Nephron (organoid): Measurements from ENCODE around the gene POR.

Experiments used
- H3K27ac Mint-ChIP-seq, 3 experiments: 2 replicates each; pipeline ENCODE4 v1.8.0; 2020; ENCODE audit warnings: mixed read lengths in 3 of 3, mild to moderate bottlenecking in 2 of 3, moderate library complexity in 1 of 3
- H3K27me3 Mint-ChIP-seq: 2 replicates; pipeline ENCODE4 v1.8.0; 2021; ENCODE audit warnings: low read depth, mild to moderate bottlenecking, moderate library complexity, mixed read lengths
- H3K36me3 Mint-ChIP-seq: 2 replicates; pipeline ENCODE4 v1.8.0; 2020; ENCODE audit warnings: low read depth, mixed read lengths
- H3K4me1 Mint-ChIP-seq: 2 replicates; pipeline ENCODE4 v1.8.0; 2020; ENCODE audit warnings: mixed read lengths
- H3K4me3 Mint-ChIP-seq, 3 experiments: 2 replicates each; pipeline ENCODE4 v1.8.0; 2020; ENCODE audit warnings: mild to moderate bottlenecking in 3 of 3, mixed read lengths in 3 of 3, moderate library complexity in 2 of 3
- H3K9me3 Mint-ChIP-seq: 2 replicates; pipeline ENCODE4 v1.8.0; 2020; ENCODE audit warnings: mixed read lengths
- TF ChIP-seq, protein P1 (sequence below), 3 experiments: fragments of 200-600 bp; sonication (generic); IDR thresholded peaks; one replicate each; pipeline ENCODE4 v1.5.0; 2021; ENCODE audit warnings: antibody characterized with exemption in 3 of 3; ENCODE audit not compliant: unreplicated experiment in 3 of 3

The POR gene

DNA sequence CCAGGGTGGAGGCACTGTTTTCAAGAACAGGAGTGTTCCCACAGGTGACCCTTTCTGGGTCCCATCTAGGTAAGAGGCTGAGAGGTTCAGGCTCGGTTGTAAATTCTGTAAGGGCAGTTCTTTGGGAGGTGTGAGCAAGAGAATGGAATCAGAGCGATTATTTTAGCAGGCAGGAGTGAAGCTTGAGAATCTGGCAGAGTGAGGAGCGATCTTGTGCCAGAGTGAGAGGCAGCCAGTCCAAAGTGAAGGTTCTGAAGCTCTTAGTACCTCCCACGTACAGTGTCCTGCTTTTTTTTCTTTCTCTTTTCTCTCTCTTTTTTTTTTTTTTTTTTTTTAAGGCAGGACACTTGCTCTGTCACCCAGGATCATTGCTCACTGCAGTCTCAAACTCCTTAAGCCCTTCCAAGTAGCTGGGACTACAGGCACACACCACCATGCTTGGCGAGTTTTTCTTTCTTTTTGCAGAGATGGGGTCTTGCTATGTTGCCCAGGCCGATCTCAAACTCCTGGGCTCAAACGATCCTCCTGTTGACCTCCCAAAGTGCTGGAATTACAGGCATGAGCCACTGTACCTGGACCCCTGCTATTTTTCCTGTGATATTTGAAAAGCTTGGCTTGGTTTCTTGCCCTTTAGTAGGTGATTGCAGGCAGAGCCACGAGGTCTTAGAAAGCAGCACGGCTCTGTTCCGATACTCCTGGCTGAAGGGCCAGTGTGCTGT is 10.9 kb downstream of the POR start:
- H3K27ac Mint-ChIP-seq, result peak overlapping the region; percentile 17 to 83 (median 42)
- TF ChIP-seq, protein P1, sequence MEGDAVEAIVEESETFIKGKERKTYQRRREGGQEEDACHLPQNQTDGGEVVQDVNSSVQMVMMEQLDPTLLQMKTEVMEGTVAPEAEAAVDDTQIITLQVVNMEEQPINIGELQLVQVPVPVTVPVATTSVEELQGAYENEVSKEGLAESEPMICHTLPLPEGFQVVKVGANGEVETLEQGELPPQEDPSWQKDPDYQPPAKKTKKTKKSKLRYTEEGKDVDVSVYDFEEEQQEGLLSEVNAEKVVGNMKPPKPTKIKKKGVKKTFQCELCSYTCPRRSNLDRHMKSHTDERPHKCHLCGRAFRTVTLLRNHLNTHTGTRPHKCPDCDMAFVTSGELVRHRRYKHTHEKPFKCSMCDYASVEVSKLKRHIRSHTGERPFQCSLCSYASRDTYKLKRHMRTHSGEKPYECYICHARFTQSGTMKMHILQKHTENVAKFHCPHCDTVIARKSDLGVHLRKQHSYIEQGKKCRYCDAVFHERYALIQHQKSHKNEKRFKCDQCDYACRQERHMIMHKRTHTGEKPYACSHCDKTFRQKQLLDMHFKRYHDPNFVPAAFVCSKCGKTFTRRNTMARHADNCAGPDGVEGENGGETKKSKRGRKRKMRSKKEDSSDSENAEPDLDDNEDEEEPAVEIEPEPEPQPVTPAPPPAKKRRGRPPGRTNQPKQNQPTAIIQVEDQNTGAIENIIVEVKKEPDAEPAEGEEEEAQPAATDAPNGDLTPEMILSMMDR (IDR thresholded peaks at IDR 0.05; ENCODE audit: unreplicated experiment in 3 of 3), result no peak
- no peaks in the 10 kb centered on the region for H3K27me3 Mint-ChIP-seq
- H3K9me3 Mint-ChIP-seq, result peaks cover under 1% of the 10 kb centered on the region
- H3K36me3 Mint-ChIP-seq, result peaks cover 19% of the 10 kb centered on the region
- peaks cover 23% of the 10 kb centered on the region for H3K4me1 Mint-ChIP-seq
- no peak overlapping the region for H3K4me3 Mint-ChIP-seq

- no peak overlapping the region for H3K27ac Mint-ChIP-seq
- TF ChIP-seq, protein P1 (IDR thresholded peaks at IDR 0.05; ENCODE audit: unreplicated experiment in 3 of 3), result no peak
- peaks cover 6% of the 10 kb centered on the region for H3K9me3 Mint-ChIP-seq
- peaks cover 12% of the 10 kb centered on the region for H3K4me1 Mint-ChIP-seq
- H3K36me3 Mint-ChIP-seq, result peaks cover 30% of the 10 kb centered on the region
- no peak overlapping the region for H3K4me3 Mint-ChIP-seq
- H3K27me3 Mint-ChIP-seq, result no peaks in the 10 kb centered on the region
Observed at GRCh38 chr7:75928568-75928914, 13.6 kb downstream of the POR start.

DNA sequence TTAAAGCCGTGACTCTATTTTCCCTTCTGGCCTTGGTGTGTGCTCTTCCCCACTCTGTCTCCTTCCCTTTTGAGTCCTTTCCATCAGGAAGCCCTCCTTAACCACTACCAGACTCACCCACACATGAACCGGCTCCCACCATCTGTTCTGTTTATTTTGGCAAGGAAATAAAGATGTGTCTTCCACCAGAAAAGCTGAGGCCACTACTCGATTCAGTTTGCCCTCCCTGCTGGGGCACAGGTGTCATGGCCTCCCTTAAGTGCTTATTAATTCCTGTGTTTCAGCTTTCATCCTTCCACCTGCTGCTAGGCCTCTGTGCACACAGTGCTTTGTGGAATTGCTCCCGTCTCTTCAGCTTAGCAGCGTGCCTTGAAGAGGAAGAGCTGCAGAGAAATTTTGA is 16.7 kb downstream of the POR start:
- H3K27ac Mint-ChIP-seq, result peak overlapping the region; percentile 18 to 87 (median 59)
- H3K4me3 Mint-ChIP-seq, result peak overlapping the region in 1 of 3 experiments; percentile 13
- H3K36me3 Mint-ChIP-seq, result peaks cover 32% of the 10 kb centered on the region
- peaks cover 6% of the 10 kb centered on the region for H3K9me3 Mint-ChIP-seq
- TF ChIP-seq, protein P1 (IDR thresholded peaks at IDR 0.05; ENCODE audit: unreplicated experiment in 3 of 3), result no peak
- H3K27me3 Mint-ChIP-seq, result no peaks in the 10 kb centered on the region
- peaks cover 16% of the 10 kb centered on the region for H3K4me1 Mint-ChIP-seq

- TF ChIP-seq, protein P1 (IDR thresholded peaks at IDR 0.05; ENCODE audit: unreplicated experiment in 3 of 3), result no peak
- H3K9me3 Mint-ChIP-seq, result no peaks in the 10 kb centered on the region
- no peaks in the 10 kb centered on the region for H3K27me3 Mint-ChIP-seq
- H3K4me1 Mint-ChIP-seq, result peaks cover 23% of the 10 kb centered on the region
- H3K27ac Mint-ChIP-seq, result peak overlapping the region in 2 of 3 experiments; percentile 5 to 60
- H3K4me3 Mint-ChIP-seq, result no peak overlapping the region
- H3K36me3 Mint-ChIP-seq, result peaks cover 16% of the 10 kb centered on the region
Observed at GRCh38 chr7:75937958-75938786, 23.2 kb downstream of the POR start.

DNA sequence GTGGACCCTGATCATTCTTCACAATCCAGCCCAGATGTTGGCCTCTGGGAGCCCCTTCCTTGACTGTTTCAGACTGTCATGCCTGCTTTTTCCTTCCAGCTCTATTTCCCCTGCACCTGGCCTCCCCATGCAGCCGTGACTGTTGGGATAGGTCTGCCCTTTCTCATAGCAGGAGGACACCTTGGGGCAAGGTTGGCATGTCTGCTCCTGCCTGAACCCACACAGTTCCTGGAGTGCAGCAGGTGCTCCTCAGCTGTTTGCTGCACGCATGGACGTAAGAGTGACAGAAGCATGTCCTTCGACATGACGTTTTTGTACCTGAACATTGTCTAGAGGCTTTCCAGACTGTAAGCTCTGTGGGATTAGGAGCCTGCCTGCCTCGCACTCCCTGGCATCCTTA is 24.0 kb downstream of the POR start:
- Mint-ChIP-seq H3K36me3 (peaks cover 18% of the 10 kb centered on the region), H3K4me1 (peaks cover 20% of the 10 kb centered on the region), H3K9me3 (no peaks in the 10 kb centered on the region), H3K27me3 (no peaks in the 10 kb centered on the region), H3K4me3 (no peak overlapping the region), H3K27ac (no peak overlapping the region)
- TF ChIP-seq, protein P1 (IDR thresholded peaks at IDR 0.05; ENCODE audit: unreplicated experiment in 3 of 3), result no peak
